SKM-1 (cell line): Measurements from ENCODE around the gene ABCD1.
"Not testable (repeated sequence)": the region's sequence is repeated elsewhere in the genome, so short reads cannot be mapped to it uniquely, and the experiment has no call there.

Experiments used
- DNase-seq: peaks from one replicate; lab custom pipeline; 2025; ENCODE audit not compliant: unreplicated experiment; lab: John Stamatoyannopoulos, UW

The ABCD1 gene

GRCh38 chrX:153733651-153734240, 9.1 kb downstream of the ABCD1 start:
- no peak for DNase-seq

DNA sequence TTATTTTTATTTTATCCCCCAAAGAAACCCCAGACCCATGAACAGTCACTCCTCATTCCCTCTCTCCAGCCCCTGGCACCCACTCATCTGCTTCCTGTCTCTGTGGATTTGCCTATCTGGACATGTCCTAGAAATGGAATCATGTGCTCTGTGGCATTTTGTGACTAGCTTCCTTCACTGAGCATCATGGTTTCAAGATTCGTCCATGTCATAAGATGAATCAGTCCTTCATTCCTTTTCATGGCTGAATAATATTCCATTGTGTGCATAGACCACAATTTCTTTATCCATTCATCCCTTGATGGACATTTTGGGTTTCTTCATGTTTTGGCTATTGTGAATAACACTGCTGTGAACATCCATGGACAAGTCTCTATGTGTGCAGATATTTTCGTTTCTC, 10.2 kb downstream of the ABCD1 start:
- DNase-seq: no peak

GRCh38 chrX:153735274-153735673, 10.6 kb downstream of the ABCD1 start:
- no peak for DNase-seq

GRCh38 chrX:153736071-153736820, 11.6 kb downstream of the ABCD1 start:
- DNase-seq: no peak

GRCh38 chrX:153736871-153737441, 12.3 kb downstream of the ABCD1 start:
- no peak for DNase-seq

DNA sequence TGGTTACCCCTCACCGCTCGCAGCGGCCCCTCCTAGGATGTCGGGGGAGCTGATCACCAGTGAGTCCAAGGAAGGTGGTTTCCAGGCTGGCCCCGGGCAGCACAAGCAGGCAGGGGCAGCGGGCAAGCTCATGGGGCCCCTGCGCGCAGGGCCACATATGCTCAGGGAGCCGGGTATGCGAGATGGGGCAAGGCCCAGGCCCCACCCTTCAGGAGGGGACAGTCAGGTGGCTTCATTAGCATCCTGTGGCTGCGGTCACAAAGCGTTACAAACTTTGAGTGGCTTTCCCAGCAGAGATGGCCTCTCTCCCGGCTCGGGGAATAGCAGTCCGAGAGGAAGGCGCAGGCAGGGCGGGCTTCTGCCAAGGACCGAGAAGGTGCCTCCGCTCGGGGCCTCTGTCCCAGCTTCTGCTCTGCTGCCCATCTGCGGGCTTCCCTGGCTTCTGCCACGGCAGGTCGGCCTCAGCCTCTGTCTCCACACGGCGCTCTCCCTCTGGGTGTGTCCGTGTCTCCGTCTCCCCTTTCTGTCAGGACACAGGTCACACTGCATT, 13.5 kb downstream of the ABCD1 start:
- DNase-seq: no peak

DNA sequence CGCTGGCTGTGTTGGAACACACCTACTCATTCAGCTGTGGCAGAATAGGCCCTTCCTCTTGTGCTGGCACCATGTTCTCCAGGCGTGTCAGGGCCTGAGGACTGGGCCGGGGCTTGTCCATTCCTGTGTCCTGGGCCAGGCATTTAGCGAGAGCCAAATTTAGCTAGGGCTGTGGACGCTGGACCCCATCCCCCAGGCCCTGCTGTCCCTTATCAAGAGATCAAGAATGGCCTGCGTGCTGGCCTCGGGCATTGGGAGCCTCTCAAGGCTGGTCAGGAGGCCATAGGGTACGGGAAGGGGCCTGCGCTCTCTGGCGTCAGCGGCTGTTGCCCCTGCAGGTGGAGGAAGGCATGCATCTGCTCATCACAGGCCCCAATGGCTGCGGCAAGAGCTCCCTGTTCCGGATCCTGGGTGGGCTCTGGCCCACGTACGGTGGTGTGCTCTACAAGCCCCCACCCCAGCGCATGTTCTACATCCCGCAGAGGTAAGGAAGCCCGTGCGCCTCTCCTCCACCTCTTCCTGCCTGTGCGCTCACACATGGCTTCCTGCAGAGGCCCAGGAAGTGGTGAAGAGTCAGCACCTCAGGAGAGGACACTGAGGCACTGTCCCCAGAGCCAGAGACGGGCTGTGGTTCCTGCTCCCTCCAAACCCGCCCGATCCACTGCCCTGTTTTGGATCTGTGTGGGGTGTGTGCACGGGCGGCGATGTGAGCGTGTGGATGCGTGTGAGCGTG, 15.3 kb downstream of the ABCD1 start:
- no peak for DNase-seq

DNA sequence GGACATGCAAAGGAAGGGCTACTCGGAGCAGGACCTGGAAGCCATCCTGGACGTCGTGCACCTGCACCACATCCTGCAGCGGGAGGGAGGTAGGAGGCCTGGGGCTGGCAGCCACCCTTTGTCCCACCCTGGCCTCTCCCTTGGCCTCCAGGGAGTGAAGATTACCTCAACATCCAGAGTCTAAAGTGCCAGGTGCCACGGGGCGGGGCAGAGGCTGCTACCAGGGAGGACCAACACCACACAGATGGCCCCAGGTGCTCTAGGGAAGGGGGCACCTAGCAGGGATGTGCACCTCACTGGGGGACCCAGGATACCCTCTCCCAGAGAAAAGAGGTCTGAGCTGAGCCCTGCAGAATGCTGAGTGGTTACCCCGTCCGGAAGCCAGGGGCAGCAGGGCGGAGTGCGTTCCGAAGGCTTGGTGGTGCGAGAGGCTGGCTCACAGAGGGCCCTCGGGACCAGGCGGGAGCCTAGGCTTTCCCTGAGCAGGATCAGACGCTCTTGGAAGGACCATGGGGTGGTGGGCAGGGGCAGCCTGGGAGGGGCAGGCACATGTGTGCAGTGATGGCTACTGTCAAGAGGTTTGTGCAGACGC, 16.1 kb downstream of the ABCD1 start:
- DNase-seq: no peak

GRCh38 chrX:153741446-153741845, 16.8 kb downstream of the ABCD1 start:
- DNase-seq: no peak

DNA sequence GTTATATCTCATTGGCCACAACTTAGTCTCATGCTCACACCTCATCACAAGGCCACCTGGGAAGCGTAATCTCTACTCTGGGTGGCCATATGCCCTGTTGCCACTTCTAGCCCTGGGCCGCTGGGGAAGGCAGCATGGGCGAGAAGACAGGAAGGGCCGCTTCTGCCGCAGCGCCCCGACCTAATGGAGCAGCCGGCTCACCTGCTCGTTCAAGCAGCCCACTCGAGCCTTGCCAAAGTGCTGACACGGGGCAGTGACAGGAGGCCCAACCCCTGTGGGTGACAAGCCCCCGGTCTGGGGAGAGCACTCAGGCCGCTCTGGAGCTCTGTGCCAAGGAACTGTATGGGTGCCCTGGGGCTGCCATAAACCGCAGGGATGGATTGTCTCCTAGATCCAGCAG, 17.5 kb downstream of the ABCD1 start:
- not testable (repeated sequence) for DNase-seq

DNA sequence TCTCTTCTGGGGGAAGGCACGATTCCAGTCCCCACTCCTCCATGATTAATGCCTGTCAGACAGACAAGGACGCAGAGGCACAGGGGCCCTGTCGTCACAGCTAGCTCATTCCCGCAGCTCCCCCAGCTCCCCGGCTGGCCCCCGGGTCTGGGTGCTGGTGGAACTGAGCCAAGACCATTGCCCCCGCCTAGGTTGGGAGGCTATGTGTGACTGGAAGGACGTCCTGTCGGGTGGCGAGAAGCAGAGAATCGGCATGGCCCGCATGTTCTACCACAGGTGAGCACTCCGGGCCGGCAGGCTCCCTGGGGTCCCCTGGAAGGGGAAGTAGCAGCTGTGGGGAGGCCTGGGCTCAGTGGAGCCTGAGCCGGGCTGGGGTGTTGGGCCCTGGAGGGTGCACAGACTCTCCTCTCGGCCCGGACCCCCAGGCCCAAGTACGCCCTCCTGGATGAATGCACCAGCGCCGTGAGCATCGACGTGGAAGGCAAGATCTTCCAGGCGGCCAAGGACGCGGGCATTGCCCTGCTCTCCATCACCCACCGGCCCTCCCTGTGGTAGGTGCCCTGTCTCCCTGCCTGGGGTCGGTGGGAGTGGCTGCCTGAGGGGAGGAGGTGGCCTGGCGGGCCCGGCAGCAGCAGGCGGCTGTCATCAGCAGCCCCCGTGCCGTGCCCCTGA, 18.3 kb downstream of the ABCD1 start:
- not testable (repeated sequence) for DNase-seq

GRCh38 chrX:153743468-153744209, 19.0 kb downstream of the ABCD1 start:
- not testable (repeated sequence) for DNase-seq

DNA sequence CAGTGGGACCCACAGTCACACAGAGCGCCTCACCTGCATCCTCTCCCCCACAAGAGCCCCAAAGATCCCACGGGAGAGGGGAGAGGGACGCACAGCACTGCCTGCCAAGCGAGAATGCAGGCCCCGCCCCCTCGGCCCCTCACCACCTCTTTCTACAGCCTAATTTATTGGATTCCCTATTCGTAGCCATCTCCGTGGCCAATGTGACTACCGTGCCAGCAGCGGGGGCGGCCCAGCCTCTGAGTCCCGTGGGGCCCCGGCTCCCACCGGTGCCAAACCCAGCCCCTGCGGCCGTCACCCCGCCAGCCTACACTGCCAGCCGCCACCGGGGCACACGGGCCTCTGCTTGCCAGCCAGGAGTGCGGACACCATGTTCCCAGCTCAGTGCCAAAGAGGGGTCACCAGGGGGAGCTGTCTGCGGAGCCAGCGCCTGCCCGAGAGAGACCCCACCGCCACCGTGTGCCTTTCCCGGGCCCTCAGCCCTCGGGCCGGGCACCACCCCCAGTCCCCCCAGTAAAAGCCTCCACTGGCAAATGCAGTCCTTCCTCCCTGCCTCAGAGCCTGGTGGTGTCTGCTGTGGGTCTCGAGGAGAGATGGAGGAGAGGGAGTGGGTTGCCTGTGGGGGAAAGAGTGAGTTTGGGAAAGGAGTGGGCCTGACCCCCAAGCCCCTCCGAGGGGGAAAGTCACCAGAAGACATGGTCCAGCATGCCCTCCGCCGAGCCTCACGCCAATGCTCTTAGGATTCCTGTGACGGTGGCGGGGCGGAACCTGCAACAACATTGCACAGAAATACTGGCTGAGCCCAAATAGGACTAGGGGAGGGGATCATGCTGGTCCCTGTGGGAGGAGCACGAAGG, 19.8 kb downstream of the ABCD1 start:
- no peak for DNase-seq

DNA sequence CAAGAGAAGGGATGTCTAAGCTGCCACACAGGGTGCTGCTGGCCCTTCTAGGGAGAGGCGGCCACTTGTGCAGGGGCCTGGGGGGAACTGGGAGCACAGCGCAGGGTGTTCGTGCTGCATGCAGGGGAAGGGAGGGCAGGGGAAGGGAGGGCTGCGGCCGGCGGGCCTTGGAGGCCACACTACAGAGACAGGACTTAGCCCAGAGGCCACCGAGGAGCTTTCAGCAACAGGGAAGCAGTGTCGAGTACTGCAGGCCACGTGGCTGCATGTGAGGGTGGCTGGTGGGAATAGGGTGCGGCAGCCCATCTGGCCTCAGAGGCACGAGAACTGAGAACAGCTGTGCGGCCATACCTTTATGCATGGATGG, 20.4 kb downstream of the ABCD1 start:
- not testable (repeated sequence) for DNase-seq

GRCh38 chrX:153746359-153746758, 21.7 kb downstream of the ABCD1 start:
- DNase-seq: no peak

- DNase-seq: not testable (repeated sequence)
Observed at GRCh38 chrX:153746991-153747390, 22.3 kb downstream of the ABCD1 start.

DNA sequence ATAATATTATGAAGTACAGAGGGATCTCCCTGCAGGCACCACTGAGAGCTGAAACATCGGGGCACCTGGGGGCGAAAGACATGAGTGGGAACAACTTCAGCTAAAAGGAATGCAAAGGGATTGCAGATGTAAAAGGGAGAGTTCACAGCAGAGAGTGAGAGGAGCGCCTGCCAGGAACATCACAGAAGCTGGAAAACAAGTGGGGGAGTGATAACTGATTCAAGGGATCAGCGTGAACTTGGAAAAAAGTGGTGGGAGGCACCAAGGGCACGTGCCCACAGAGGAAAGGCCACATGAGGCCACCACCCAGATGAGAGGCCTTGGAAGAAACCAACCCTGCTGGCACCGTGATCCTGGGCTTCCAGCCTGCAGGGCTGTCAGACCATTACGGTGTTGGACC, 24.4 kb downstream of the ABCD1 start:
- DNase-seq: not testable (repeated sequence)

DNA sequence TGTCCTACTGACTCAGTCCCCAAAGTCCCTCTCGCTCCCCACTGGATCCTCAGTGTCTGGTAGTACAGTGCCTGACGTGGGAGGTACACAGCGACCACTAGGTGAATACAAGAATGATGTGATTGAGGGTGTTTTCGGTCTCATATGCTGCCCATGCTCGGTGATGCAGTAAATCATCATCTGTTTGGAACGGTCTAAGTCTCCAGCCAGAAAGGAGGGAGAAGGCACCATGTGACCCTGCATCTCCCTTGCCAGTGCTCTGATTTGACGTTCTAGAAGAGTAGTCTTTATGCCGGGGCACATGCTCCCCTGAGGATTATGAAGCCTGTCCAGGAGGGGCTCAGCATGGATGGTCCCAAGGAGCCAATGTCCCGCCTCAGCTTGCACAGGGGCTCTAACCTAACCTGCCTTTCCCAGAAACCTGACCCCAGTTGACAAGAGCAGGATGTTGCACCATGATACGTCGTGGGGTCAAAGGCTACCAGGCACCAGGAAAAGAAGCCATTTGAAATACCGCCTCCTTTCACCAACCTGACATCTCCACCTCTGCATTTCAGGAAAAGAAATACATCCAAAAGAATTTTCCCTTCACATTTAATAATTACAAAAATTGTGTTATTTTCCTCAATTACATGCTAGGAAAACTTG, 25.6 kb downstream of the ABCD1 start:
- no peak for DNase-seq
